Spleen (tissue), 11 donors: ENCODE measurements around the gene KSR1. TPM values are rescaled to one million over a fixed set of nuclear protein-coding genes. Genes with fewer than 3 reads are reported as not detected.
A peak's percentile ranks its signal among the peaks of the same experiment; 100 is the strongest.

ENCODE experiments used
- DNase-seq: peaks from one replicate; pipeline ENCODE4 v3.0.0-alpha.2; 2020
- H3K27ac ChIP-seq, 8 donors: fragments of 200-600 bp; sonication (generic) in 7 of 8; 1 replicate in 4 of 8; 2 replicates in 4 of 8; pipeline versions ENCODE4 v1.5.0 to v1.8.0; 2016 to 2021; ENCODE audit warnings: inconsistent platforms in 4 of 8, mild to moderate bottlenecking in 4 of 8, moderate library complexity in 1 of 8
- H3K27me3 ChIP-seq, 7 donors: fragments of 200-600 bp; sonication (generic) in 6 of 7; replicated peaks in 1 of 7; 1 replicate in 4 of 7; 2 replicates in 3 of 7; pipeline versions ENCODE4 v1.5.0 to v1.8.0; 2016 to 2021; ENCODE audit warnings: inconsistent platforms in 3 of 7, mild to moderate bottlenecking in 1 of 7
- H3K36me3 ChIP-seq, 6 donors: fragments of 200-600 bp; sonication (generic) in 5 of 6; 1 replicate in 4 of 6; 2 replicates in 2 of 6; pipeline versions ENCODE4 v1.5.0 to v1.8.0; 2016 to 2021; ENCODE audit warnings: inconsistent platforms in 2 of 6
- H3K4me1 ChIP-seq, 6 donors: fragments of 200-600 bp; sonication (generic) in 5 of 6; 1 replicate in 3 of 6; 2 replicates in 3 of 6; pipeline versions ENCODE4 v1.5.0 to v1.8.0; 2016 to 2021; ENCODE audit warnings: inconsistent platforms in 3 of 6
- H3K4me3 ChIP-seq, 8 donors: fragments of 200-600 bp; sonication (generic) in 7 of 8; 1 replicate in 4 of 8; 2 replicates in 4 of 8; pipeline versions ENCODE4 v1.5.0 to v1.8.0; 2016 to 2021; ENCODE audit warnings: inconsistent platforms in 4 of 8, mild to moderate bottlenecking in 4 of 8, moderate library complexity in 2 of 8
- H3K9me3 ChIP-seq, 8 donors: fragments of 200-600 bp; sonication (generic) in 7 of 8; 1 replicate in 4 of 8; 2 replicates in 4 of 8; pipeline versions ENCODE4 v1.5.0 to v1.8.0; 2016 to 2021; ENCODE audit warnings: inconsistent platforms in 4 of 8
- POLR2A ChIP-seq, 3 donors: fragments of 450-650 bp; IDR thresholded peaks; one replicate each; pipeline ENCODE4 v1.5.1; 2017; ENCODE audit warnings: antibody characterized with exemption in 3 of 3, mild to moderate bottlenecking in 1 of 3
- POLR2AphosphoS5 ChIP-seq, 3 donors: sonication (generic); formaldehyde crosslinking; IDR thresholded peaks; one replicate each; pipeline ENCODE4 v1.5.1; 2017; ENCODE audit warnings: antibody characterized with exemption in 3 of 3
- WGBS, 5 donors: extraction: QIAGEN DNeasy Blood & Tissue Kit in 3 of 5; methylation state at CpG; one replicate each; pipeline versions ENCODE4 v1.1.5 to v1.1.7; 2013 to 2018; 5-methylcytosine and 5-hydroxymethylcytosine counted together
- intact Hi-C: fragments of 100-400 bp; cut with DNase I; formaldehyde crosslinking; loops from one replicate; pipeline ENCODE4 v1.15.0; 2023; ENCODE audit warnings: low total_unique reads
- polyA plus RNA-seq, 3 donors: library from polyadenylated mRNA; stranded (reverse); fragments of 200-250 nt; gene quantifications; one replicate each; pipeline ENCODE4 v1.2.1, GENCODE V29; 2013
- total RNA-seq, 7 donors: library from RNA; depleted of rRNA in 3 of 7; stranded (reverse); fragments of >200 nt in 3 of 7; fragmentation: NEBNext Ultra II Directional in 4 of 7; extraction: Animal tissue kit (Norgen Biotek cat#: 25700) in 4 of 7; gene quantifications; one replicate each; pipeline versions ENCODE4 v1.1.0 to v1.2.1, GENCODE V29; 2016 to 2021
- TF ChIP-seq, protein P1 (sequence below), 11 experiments: fragments of 200-600 bp in 7 of 11; fragments of 450-650 bp in 4 of 11; sonication (generic) in 4 of 11; IDR thresholded peaks in 8 of 11; conservative IDR thresholded peaks in 3 of 11; 1 replicate in 7 of 11; 2 replicates in 4 of 11; pipeline versions ENCODE4 v1.4.0 to v1.8.0; 2016 to 2021; ENCODE audit warnings: antibody characterized with exemption in 11 of 11, inconsistent platforms in 4 of 11, mild to moderate bottlenecking in 1 of 11
- donor health status: healthy with polysubstance abuse.
- donor health status: DM: no; HTN: no; CAD: no; lungs with moderate emphysema.
- donor health status: DM: no; HTN: no; CAD: no.
- donor health status: Bipolar disorder and iron deficiency.
- donor health status: healthy.
- donor health status: DM: no; HTN: no; CAD: no.
- donor health status: DM: yes; HTN: yes; CAD: no.

The KSR1 gene
- total and polyA plus RNA-seq, 10 donors = 6.4 to 100 (median 46.0) TPM

DNA sequence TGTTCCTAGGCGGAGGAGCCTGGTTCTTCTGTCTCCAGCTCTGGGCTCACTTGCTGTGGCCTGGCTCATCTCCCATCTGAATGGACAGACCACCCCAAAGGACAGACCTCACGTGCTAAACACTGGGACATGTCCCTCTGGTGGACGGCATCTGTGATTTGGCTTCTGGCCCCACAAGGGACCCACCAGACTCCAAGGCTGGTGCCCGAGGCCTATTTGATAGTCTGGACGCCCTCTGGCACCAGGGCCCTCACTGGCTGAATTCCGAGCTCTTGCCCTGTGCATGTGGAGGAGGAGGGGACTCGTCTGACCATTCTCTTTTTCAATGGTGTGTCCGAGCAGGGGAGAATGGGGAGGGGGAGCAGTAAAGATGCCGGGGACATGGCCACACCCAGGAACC lies 112.0 kb downstream of the KSR1 start:
- TF ChIP-seq, protein P1, sequence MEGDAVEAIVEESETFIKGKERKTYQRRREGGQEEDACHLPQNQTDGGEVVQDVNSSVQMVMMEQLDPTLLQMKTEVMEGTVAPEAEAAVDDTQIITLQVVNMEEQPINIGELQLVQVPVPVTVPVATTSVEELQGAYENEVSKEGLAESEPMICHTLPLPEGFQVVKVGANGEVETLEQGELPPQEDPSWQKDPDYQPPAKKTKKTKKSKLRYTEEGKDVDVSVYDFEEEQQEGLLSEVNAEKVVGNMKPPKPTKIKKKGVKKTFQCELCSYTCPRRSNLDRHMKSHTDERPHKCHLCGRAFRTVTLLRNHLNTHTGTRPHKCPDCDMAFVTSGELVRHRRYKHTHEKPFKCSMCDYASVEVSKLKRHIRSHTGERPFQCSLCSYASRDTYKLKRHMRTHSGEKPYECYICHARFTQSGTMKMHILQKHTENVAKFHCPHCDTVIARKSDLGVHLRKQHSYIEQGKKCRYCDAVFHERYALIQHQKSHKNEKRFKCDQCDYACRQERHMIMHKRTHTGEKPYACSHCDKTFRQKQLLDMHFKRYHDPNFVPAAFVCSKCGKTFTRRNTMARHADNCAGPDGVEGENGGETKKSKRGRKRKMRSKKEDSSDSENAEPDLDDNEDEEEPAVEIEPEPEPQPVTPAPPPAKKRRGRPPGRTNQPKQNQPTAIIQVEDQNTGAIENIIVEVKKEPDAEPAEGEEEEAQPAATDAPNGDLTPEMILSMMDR (IDR thresholded peaks at IDR 0.05 in 8 of 11, conservative IDR thresholded peaks at IDR 0.05 in 3 of 11) = no peak
- TF ChIP-seq POLR2AphosphoS5 (IDR thresholded peaks at IDR 0.05) = no peak
- peaks cover 0 to 11% (median 0%) of the 10 kb centered on the region in 6 donors for H3K36me3 ChIP-seq
- H3K9me3 ChIP-seq = no peaks in the 10 kb centered on the region
- intact Hi-C loops = no loop called here
- WGBS, 5 donors = 65 to 88% (median 85%) methylated on average over 1 to 9 of the region's 9 CpGs
- peak overlapping the region in 6 of 8 donors; percentile 65 to 77 (median 72) for H3K27ac ChIP-seq
- peaks cover 19 to 96% (median 68%) of the 10 kb centered on the region in 6 donors for H3K4me1 ChIP-seq
- peak; percentile 54 for DNase-seq
- H3K4me3 ChIP-seq = no peak overlapping the region
- H3K27me3 ChIP-seq = no peaks in the 10 kb centered on the region

DNA sequence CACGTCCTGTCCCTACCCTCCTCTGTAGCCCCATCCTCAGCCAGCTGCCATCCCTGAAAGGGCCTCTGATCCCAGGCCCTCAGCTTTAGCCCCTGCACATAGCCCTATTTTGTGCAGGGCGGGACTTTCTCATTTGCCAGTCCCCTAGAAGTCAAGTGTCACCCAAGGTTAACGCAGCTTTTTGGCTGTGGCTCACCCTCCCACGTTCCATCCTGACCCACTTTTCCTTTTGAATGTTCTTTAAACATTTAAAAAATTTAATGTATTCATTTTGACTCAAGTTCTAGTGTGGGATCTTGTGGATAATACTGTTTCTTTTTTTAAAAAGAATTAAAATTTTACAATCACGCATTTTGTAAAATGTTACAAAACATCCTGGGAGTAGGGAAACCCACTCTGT lies 112.6 kb downstream of the KSR1 start:
- Histone ChIP-seq H3K36me3 (peaks cover 0 to 11% (median 0%) of the 10 kb centered on the region in 6 donors), H3K4me1 (peaks cover 19 to 95% (median 69%) of the 10 kb centered on the region in 6 donors), H3K27me3 (no peaks in the 10 kb centered on the region), H3K4me3 (no peak overlapping the region), H3K27ac (peak overlapping the region in 7 of 8 donors; percentile 44 to 77 (median 72)), H3K9me3 (no peaks in the 10 kb centered on the region)
- DNase-seq = no peak
- 54 to 81% (median 70%) methylated on average over 5 of the region's 5 CpGs for WGBS, 5 donors
- TF ChIP-seq, protein P1 (IDR thresholded peaks at IDR 0.05 in 8 of 11, conservative IDR thresholded peaks at IDR 0.05 in 3 of 11) = no peak
- TF ChIP-seq POLR2A (IDR thresholded peaks at IDR 0.05) = no peak
- no peak for TF ChIP-seq POLR2AphosphoS5 (IDR thresholded peaks at IDR 0.05)
- intact Hi-C loops = no loop called here

DNA sequence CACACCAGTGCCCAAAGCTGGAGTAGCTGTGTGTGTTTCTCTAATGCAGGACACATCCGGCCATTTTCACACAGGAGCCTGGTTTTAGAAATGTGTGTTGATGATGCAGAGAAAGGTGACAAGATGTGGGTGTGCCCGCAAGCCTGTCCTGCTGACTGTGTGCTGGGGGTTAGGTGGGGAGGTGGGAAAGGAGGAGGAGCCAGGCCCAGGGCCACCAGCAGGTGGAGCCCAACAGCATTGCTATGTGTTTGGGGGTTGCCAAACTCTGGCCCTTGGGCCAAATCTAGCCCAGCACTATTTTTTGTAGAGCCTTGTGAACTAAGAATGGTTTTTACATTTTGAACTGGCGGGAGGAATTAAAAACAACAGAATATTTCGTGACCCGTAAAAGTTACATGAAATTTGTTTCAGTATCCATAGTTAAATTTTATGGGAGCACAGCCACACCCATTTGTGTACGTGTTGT lies 113.0 kb downstream of the KSR1 start:
- intact Hi-C loops = no loop called here
- Histone ChIP-seq H3K27me3 (no peaks in the 10 kb centered on the region), H3K4me3 (no peak overlapping the region), H3K27ac (peak overlapping the region in 7 of 8 donors; percentile 44 to 77 (median 72)), H3K9me3 (no peaks in the 10 kb centered on the region), H3K36me3 (peaks cover 0 to 11% (median 0%) of the 10 kb centered on the region in 6 donors), H3K4me1 (peaks cover 19 to 92% (median 70%) of the 10 kb centered on the region in 6 donors)
- TF ChIP-seq POLR2AphosphoS5 (IDR thresholded peaks at IDR 0.05) = no peak
- TF ChIP-seq POLR2A (IDR thresholded peaks at IDR 0.05) = no peak
- TF ChIP-seq, protein P1 (IDR thresholded peaks at IDR 0.05 in 8 of 11, conservative IDR thresholded peaks at IDR 0.05 in 3 of 11) = peak; percentile 25 to 72 (median 52)
- 73 to 82% (median 79%) methylated on average over 6 of the region's 6 CpGs for WGBS, 5 donors
- peak; percentile 82 for DNase-seq

DNA sequence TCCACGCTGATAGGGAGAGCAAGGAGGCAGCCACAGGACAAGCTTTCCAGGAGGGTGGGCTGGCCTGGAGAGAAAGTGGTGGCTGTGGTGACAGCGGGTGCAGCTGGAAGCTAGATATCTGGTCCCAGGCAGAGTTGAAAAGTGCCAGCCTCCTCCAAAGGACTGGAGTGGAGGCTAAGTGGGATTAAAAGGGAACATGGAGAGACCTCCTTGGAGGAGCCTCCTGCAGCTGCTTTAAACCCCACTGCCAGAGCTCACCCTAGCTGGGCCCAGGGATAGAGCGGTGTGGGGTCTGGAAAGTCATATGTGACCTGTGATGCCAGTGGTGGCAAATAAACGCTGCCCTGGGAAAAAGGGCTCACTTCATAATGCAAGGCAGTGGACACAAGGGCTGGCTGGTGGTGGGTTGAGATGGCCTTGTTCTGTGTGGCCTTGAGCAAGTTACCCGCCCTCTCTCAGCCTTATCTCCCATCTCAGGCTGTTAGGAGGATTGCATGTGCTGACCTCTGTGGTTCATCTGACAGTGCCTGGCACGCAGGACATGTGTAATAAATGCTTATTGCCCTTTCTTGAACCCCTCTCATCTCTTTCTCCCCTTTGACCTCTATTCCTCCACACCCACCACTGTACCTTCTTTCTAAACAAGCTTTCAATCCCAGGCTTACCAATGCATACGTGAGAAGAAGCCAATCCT lies 113.8 kb downstream of the KSR1 start:
- no peaks in the 10 kb centered on the region for H3K9me3 ChIP-seq
- 73 to 79% (median 78%) methylated on average over 7 of the region's 7 CpGs for WGBS, 5 donors
- TF ChIP-seq, protein P1 (IDR thresholded peaks at IDR 0.05 in 8 of 11, conservative IDR thresholded peaks at IDR 0.05 in 3 of 11) = peak in 1 of 11 experiments; percentile 17
- TF ChIP-seq POLR2A (IDR thresholded peaks at IDR 0.05) = no peak
- peak in 2 of 3 donors; percentile 68 to 75 for TF ChIP-seq POLR2AphosphoS5 (IDR thresholded peaks at IDR 0.05)
- H3K4me1 ChIP-seq = peaks cover 19 to 94% (median 68%) of the 10 kb centered on the region in 6 donors
- H3K4me3 ChIP-seq = no peak overlapping the region
- H3K36me3 ChIP-seq = peaks cover 0 to 11% (median 0%) of the 10 kb centered on the region in 6 donors
- H3K27me3 ChIP-seq = no peaks in the 10 kb centered on the region
- H3K27ac ChIP-seq = peak overlapping the region; percentile 44 to 77 (median 70)
- peak; percentile 48 for DNase-seq
- intact Hi-C loops = no loop called here
